ENCODE measurements around the gene AIP. TPM values are rescaled to one million over a fixed set of nuclear protein-coding genes. Genes with fewer than 3 reads are reported as not detected.

AIP gene
- total RNA-seq, 2 donors from 2014 or later = 172 to 184 TPM

- ATAC-seq (replicated peaks in 1 of 2) = peak in 1 of 2 donors; percentile 6
- Mint-ChIP-seq H3K36me3 (ENCODE audit: insufficient read depth in 2 of 2) (peaks cover 7 to 12% of the 10 kb centered on the region in 2 donors), H3K9me3 (no peaks in the 10 kb centered on the region), H3K27me3 (ENCODE audit: low read depth) (no peaks in the 10 kb centered on the region), H3K27ac (peak overlapping the region; percentile 92), H3K4me1 (ENCODE audit: low read depth) (peaks cover 63% of the 10 kb centered on the region), H3K4me3 (peak overlapping the region; percentile 91 to 97)
- DNase-seq = no peak
Measured at GRCh38 chr11:67440229-67441097, 42.4 kb upstream of the AIP start.

- ATAC-seq (replicated peaks in 1 of 2) (no peak), DNase-seq (no peak)
- Mint-ChIP-seq H3K4me3 (no peak overlapping the region), H3K27ac (no peak overlapping the region), H3K27me3 (ENCODE audit: low read depth) (no peaks in the 10 kb centered on the region), H3K9me3 (no peaks in the 10 kb centered on the region), H3K36me3 (ENCODE audit: insufficient read depth in 2 of 2) (peaks cover 4 to 11% of the 10 kb centered on the region in 2 donors), H3K4me1 (ENCODE audit: low read depth) (peaks cover 64% of the 10 kb centered on the region)
Measured at GRCh38 chr11:67441098-67441563, 41.7 kb upstream of the AIP start.

DNA sequence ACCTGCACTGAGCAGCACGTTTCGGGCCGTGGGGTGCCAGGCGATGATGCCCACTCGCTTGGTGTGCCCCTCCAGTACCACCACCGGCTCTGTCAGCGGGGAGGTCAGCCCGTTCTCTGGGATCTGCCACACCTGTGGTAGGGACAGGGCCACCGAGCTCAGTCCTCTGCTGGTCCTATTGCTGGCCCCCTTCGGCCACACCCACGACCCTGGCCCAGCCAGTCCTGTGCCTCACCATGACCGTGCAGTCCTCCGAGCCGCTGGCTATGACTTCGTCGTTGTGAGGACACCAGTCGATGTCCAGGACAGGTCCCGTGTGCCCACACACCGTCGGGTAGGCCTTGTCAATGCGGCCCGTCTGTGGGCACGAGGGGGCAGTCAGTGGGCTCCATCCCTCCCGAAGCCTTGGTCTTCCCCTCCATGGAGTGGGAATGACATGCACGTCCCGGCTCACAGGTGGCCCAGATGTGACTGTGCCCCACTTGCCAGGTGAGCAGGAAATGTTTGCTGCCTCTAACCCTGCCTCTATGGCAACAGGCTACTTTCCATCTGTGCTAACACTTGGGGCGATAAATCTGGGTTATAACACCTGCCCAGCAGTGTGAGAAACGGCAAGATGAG is 41.0 kb upstream of the AIP start:
- no peaks in the 10 kb centered on the region for H3K9me3 Mint-ChIP-seq
- DNase-seq = no peak
- no peak overlapping the region for H3K27ac Mint-ChIP-seq
- no peak for ATAC-seq (replicated peaks in 1 of 2)
- H3K27me3 Mint-ChIP-seq (ENCODE audit: low read depth) = no peaks in the 10 kb centered on the region
- H3K4me1 Mint-ChIP-seq (ENCODE audit: low read depth) = peaks cover 71% of the 10 kb centered on the region
- peak overlapping the region; percentile 44 to 84 for H3K4me3 Mint-ChIP-seq
- peaks cover 2 to 7% of the 10 kb centered on the region in 2 donors for H3K36me3 Mint-ChIP-seq (ENCODE audit: insufficient read depth in 2 of 2)

DNA sequence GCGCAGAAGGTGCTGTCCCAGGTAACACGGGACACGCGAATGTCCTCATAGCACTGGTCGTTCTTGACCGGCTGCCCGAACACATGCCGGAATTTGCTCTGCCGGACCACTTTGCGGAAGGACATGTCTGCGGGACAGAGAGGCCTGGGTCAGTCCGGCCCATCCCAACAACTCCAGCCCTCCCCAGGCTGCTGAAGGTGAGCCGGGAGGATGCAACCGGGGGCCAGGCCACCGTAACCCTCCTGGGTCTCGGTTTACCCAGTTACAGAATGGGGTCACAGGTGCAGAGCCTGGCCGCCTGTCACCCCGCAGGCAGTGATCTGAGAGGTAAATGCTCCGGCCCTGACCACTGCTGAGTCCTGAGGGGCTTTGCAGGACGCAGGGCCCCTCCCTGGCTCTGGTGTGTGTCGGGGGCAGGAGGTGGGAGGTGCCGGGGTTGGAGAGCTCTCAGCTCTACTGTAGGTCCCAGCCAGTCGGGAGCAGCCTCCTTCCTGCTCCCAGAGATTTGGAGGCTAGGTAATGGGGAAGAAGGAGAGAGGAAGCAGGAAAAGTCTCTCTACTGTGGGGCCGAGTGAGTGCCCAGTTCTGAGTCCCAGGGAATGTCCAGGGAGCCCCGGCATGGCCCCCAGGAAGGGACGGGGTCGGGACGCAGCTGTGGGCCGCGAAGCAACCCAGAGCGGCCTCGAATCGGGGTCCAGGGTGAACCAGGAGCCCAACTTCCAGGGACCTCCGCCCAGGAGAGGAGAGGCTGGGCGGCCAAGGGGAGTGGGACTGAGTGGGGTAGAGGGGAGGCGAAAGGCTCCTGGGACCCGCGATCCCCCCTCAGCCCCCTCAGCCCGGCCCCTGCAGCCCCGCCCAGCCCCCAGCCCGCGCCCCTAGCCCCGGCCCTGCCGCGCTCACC is 40.1 kb upstream of the AIP start:
- H3K4me3 Mint-ChIP-seq = peak overlapping the region; percentile 77 to 84
- peaks cover 2 to 5% of the 10 kb centered on the region in 2 donors for H3K36me3 Mint-ChIP-seq (ENCODE audit: insufficient read depth in 2 of 2)
- H3K4me1 Mint-ChIP-seq (ENCODE audit: low read depth) = peaks cover 78% of the 10 kb centered on the region
- H3K9me3 Mint-ChIP-seq = no peaks in the 10 kb centered on the region
- ATAC-seq (replicated peaks in 1 of 2) (no peak), DNase-seq (no peak)
- H3K27ac Mint-ChIP-seq = no peak overlapping the region
- no peaks in the 10 kb centered on the region for H3K27me3 Mint-ChIP-seq (ENCODE audit: low read depth)

DNA sequence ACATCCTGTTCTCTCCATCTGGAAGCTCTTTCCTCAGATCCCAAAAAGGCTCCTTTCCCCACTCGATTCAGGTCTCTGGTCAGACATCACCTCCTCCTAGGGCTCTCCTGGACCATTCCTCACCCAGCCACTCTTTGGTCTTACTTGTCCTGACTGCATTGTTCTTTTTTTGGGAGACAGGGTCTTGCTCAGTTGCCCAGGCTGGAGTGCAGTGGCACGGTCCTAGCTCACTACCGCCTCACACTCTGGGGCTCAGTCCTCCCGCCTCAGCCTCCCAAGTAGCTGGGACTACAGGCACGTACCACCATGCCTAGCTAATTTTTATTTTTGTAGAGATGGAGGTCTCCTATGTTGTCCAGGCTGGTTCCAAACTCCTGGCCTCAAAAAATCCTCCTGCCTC is 37.3 kb upstream of the AIP start:
- no peaks in the 10 kb centered on the region for H3K27me3 Mint-ChIP-seq (ENCODE audit: low read depth)
- peaks cover 76% of the 10 kb centered on the region for H3K4me1 Mint-ChIP-seq (ENCODE audit: low read depth)
- H3K9me3 Mint-ChIP-seq = no peaks in the 10 kb centered on the region
- H3K27ac Mint-ChIP-seq = peak overlapping the region; percentile 81
- DNase-seq = no peak
- H3K36me3 Mint-ChIP-seq (ENCODE audit: insufficient read depth in 2 of 2) = no peaks in the 10 kb centered on the region
- no peak for ATAC-seq (replicated peaks in 1 of 2)
- H3K4me3 Mint-ChIP-seq = peak overlapping the region; percentile 84 to 90

- Mint-ChIP-seq H3K36me3 (ENCODE audit: insufficient read depth in 2 of 2) (no peaks in the 10 kb centered on the region), H3K4me3 (peak overlapping the region in 1 of 2 donors; percentile 42), H3K9me3 (no peaks in the 10 kb centered on the region), H3K27me3 (ENCODE audit: low read depth) (no peaks in the 10 kb centered on the region), H3K27ac (no peak overlapping the region), H3K4me1 (ENCODE audit: low read depth) (peaks cover 61% of the 10 kb centered on the region)
- DNase-seq (no peak), ATAC-seq (replicated peaks in 1 of 2) (no peak)
Measured at GRCh38 chr11:67448220-67448609, 34.6 kb upstream of the AIP start.

- ATAC-seq (replicated peaks in 1 of 2) = no peak
- Mint-ChIP-seq H3K4me1 (ENCODE audit: low read depth) (peaks cover 54% of the 10 kb centered on the region), H3K27ac (no peak overlapping the region)
Measured at GRCh38 chr11:67449116-67449844, 33.5 kb upstream of the AIP start.

DNA sequence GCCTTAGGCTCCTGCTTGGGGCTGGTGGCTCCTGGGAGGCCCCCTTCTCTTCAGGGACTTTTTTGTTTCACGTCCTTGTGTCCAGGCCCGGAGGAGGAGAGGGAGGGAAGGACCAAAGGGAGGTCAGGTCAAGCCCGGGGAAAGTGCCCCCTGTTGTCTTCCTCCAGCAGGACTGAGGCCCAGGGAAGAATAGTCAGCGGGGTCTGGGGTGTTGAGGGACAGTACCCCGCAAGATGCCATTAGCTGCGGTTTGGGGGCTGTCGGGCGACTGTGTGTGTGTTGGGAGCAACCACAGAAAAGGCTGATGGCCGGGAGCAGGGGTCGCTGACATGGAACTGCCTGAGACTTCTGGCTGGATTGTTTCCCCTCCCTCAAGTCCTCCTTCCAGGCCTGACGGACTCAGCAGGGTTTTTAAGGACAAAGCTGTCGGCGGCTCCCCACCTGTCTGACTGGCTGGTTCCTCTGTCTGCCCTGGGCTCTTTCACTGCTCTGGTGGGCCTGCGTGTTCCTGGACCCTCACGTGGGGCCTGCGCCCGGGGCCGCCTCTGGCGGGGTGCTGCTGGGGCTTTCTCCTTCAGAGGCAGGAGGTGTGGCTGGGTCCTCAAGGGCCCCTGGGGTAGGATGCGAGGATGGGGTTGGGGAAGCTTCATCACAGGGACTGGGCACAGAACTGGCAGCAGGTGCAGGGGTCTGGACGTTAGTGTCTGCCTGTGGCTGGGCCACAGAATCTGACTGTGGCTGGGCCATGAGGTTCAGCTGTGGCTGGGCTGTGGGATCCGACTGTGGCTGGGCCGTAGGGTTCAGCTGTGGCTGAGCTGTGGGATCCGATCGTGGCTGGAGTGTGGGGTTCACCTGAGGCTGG is 31.8 kb upstream of the AIP start:
- Mint-ChIP-seq H3K27ac (no peak overlapping the region), H3K27me3 (ENCODE audit: low read depth) (no peaks in the 10 kb centered on the region), H3K36me3 (ENCODE audit: insufficient read depth in 2 of 2) (no peaks in the 10 kb centered on the region), H3K4me1 (ENCODE audit: low read depth) (peaks cover 37% of the 10 kb centered on the region), H3K9me3 (no peaks in the 10 kb centered on the region), H3K4me3 (no peak overlapping the region)
- DNase-seq (no peak), ATAC-seq (replicated peaks in 1 of 2) (no peak)

More at GRCh38 chr11:67449116-67449844, 33.5 kb upstream of the AIP start:
- DNase-seq = no peak
- H3K9me3 Mint-ChIP-seq = no peaks in the 10 kb centered on the region
- no peak overlapping the region for H3K4me3 Mint-ChIP-seq
- H3K27me3 Mint-ChIP-seq (ENCODE audit: low read depth) = no peaks in the 10 kb centered on the region
- H3K36me3 Mint-ChIP-seq (ENCODE audit: insufficient read depth in 2 of 2) = no peaks in the 10 kb centered on the region

DNA sequence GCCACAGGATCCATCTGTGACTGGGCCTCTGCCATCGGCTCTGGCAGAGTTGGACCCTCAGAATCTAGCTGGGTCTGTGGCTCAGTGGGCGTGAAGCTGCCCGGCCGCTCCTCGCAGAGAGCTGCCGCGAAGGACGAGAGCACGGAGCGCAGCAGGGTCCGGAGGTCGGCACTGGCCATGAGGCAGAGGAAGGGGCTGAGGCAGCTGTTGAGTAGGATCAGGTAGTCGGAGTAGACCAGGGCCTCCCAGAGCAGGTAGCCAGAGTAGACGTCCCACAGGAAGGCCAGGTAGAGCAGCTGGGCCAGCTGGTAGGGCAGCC is 31.2 kb upstream of the AIP start:
- DNase-seq (no peak), ATAC-seq (replicated peaks in 1 of 2) (no peak)
- peaks cover 31% of the 10 kb centered on the region for H3K4me1 Mint-ChIP-seq (ENCODE audit: low read depth)
- H3K36me3 Mint-ChIP-seq (ENCODE audit: insufficient read depth in 2 of 2) = no peaks in the 10 kb centered on the region
- H3K27me3 Mint-ChIP-seq (ENCODE audit: low read depth) = no peaks in the 10 kb centered on the region
- H3K27ac Mint-ChIP-seq = no peak overlapping the region
- H3K4me3 Mint-ChIP-seq = no peak overlapping the region
- H3K9me3 Mint-ChIP-seq = no peaks in the 10 kb centered on the region

DNA sequence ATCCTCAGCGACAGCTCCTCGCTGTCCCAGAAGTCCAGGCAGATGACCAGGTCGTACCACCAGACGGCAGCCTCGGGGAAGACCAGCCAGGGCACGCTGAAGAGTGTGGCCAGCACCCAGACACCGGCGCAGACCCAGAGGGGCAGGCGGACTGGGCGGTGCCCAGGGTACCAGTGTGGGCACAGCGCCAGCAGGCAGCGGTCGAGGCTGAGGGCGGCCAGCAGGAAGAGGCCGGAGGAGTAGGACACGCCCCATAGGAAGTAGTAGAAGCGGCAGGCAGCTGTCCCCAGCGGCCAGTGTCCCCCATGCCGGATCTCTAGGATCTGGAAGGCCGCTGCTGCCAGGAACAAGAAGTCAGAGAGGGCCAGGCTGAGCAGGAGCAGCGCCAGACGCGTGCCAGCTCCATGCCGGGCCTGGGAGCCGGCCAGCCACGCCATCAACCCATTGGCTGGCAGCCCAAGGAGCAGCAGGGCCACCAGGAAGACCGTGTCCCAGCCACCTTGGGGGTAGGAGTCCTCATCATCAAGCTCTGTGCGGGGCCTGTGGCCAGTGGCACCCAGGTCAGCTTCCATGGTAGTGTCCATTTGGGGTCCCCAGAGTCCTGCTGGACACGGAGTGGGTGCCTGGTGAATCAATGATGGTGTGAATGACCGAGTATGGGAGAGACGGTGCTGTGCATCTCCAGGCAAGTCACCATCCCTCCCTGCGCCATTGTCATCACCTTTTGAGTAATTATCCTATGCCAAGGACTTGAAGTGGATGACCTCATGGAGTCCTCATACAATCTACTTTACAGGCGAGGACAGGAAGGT is 30.5 kb upstream of the AIP start, which contains the start of gene GPR152:
Gene GPR152, minus strand, starts transcription at position 589 of the 812 bp plus-strand sequence. Its CDS starts 5 bp downstream, at position 584.
- DNase-seq = no peak
- no peaks in the 10 kb centered on the region for H3K27me3 Mint-ChIP-seq (ENCODE audit: low read depth)
- peaks cover 24% of the 10 kb centered on the region for H3K4me1 Mint-ChIP-seq (ENCODE audit: low read depth)
- H3K9me3 Mint-ChIP-seq = no peaks in the 10 kb centered on the region
- no peaks in the 10 kb centered on the region for H3K36me3 Mint-ChIP-seq (ENCODE audit: insufficient read depth in 2 of 2)
- no peak for ATAC-seq (replicated peaks in 1 of 2)
- H3K27ac Mint-ChIP-seq = no peak within 1 kb of the TSS
- H3K4me3 Mint-ChIP-seq = no peak within 1 kb of the TSS
